GM18858 (cell line): ENCODE data around the gene MASP1.
"Not testable (repeated sequence)": the region's sequence is repeated elsewhere in the genome, so short reads cannot be mapped to it uniquely, and the experiment has no call there.

Source experiments
- ATAC-seq: cut with Tn5 transposase; IDR thresholded peaks from one replicate; pipeline ENCODE4 v1.9.1; 2021; ENCODE audit not compliant: unreplicated experiment

MASP1 gene

DNA sequence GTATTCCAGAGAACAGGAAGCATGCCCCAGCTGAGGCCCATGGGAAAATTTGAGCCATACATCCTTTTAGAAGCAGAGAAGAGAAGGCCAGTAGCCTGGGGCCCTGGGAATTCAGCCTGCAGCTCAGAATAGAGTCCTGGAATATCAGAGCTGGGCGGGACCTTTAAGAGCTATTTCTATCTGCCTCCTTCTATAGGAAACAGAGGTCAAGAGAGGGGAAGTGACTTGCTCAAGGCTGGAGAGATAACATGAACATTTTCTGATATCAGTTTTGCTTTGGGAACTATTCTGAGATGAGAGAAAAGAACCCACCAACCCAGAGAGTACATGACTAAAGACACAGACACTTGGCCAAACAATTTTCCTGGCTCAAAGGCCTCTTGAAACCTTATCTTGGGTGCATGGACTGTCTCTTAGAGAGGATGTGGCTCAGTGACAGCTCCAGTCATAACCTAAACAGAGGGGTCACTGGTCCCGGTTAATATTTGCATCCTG, 26.0 kb downstream of the MASP1 start:
- no peak for ATAC-seq

DNA sequence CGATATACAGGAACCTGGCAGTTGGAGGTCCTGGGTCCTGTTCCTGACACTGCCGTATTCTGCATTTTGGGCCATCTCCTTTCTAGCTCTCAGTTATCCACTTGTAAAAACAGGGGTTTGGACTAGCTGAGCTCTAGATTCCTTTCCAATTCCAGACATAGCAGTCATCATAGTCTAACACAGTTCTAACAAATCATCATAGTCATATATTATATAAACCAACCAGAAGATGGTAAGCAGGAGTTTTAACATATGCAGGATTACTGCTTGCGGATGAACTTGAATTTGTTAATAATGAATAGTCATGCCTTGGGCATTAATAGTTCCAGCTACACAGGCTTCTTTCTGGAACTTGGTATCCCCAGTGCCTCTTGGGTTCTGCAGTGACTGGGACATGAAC, 26.6 kb downstream of the MASP1 start:
- ATAC-seq: no peak

DNA sequence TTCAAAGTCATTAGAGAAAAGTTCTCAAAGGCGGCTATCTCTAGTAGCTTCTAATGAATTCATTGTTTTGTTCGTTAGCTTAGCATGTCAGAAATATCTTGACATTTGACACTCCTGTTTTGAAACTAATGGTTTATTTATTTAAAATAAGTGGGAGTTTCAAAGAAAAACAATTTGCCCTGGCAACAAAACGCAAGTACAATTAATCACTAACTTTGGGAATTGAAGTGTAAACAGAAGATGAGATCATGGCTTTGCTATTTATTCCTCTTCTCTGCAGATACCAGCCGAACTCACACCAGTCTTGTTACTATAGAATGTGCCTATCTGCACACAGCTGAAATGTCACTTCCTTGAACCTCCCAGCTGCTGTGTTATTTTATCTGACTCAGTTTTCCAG, 27.5 kb downstream of the MASP1 start:
- ATAC-seq: no peak

DNA sequence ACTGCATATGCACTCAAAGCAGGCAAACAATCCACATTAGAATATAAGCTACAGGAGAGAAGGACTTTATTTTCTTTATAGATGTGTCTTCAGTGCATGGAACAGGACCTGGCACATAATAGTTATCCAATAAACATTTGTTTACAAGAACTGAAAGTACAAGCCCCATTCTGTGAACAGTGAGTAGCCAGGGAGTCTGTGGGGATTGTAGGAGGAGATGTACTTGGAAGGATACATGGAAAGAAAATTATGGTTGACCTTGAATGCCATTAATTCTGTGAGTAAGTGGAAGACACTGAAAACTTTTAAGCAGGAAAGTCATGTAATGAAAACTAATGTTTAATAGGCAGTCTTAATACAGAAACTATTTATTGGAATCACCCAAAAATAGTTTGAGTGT, 28.3 kb downstream of the MASP1 start:
- no peak for ATAC-seq

DNA sequence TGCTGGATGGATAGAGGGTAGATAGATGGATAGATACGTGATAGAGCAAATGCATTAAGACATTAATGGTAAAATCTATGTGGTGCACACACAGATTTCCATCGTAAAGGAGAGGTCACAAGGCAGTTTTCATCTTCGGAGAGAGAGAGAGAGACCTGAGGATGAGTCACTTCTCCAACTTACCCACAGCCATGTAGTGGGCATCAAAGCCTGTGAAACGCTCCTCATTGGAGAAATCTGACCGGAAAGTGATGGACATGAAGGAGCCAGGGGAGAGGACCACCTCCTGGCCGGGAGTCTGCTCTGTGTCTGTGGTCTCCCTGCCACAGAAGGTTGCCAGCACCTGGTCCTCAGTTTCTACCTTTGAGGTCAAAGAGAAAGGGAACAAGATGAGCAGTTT, 29.2 kb downstream of the MASP1 start:
- ATAC-seq: no peak

DNA sequence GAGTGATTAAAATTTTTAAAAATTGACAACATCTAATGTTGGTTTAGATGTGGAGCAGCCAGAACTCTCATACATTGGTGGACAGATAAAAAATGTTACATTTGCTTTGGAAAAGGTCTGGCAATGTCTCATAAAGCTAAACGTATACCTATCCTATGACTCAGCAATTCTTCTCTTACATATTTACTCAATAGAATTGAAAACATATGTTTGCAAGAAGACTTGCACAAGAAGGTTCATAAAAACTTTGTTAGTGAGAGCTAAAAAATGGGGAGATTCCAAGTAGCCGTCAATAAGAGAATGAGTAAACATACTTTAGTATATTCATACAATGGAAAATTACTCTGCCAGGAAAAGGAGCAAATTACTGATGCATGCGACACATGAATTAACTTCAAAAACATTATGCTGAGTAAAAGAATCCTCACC, 30.0 kb downstream of the MASP1 start:
- ATAC-seq: no peak

DNA sequence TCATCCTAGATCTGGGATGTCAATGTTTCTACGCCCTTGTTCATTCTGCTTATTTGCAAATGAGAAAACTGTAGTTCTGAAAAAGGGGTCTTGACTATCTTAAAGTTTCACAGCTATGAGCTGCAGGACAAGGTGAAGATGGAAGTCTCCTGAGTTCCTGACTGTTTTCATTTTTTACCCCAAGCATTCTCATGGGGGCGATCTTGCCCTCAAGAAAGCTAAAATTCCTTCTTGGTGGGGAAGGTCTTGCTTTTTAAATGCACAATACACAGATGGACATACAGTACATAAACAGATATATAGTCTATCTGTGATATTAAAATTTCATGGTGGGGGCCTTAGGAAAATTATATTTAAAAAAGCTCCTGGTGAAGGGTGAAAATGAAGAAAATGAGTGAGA, 32.4 kb downstream of the MASP1 start:
- no peak for ATAC-seq

DNA sequence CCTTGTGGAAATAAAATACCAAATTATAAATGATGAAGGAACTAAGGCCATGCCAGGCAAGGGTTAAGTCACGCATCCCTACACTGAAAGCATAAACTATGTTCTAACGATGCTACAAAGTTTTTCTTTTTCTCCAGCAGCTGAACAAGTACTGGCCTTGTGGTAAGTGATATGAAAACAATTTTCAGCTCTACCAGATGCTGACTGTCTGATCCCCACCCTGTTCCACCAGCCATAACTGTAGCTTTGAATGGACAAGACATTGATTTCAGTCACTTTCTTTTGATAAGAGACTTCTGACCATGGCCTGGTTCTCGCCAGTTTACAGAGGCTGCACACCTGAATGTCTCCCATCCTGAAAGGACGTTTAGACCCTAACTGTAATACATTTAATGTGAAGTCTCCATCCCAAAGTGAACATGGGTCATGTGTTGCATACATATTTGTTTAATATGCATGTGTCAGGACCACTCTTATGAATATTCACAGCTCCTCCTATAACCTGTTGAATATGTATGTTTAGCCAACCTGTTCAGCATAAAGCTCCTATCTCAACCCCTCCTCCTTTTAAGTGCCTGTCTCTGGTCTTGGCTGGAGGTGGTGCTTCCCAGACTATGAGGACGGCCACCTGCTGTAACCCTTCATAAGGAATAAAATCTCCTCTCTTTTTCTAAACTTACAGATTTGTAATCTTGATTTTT, 33.4 kb downstream of the MASP1 start:
- ATAC-seq: no peak

DNA sequence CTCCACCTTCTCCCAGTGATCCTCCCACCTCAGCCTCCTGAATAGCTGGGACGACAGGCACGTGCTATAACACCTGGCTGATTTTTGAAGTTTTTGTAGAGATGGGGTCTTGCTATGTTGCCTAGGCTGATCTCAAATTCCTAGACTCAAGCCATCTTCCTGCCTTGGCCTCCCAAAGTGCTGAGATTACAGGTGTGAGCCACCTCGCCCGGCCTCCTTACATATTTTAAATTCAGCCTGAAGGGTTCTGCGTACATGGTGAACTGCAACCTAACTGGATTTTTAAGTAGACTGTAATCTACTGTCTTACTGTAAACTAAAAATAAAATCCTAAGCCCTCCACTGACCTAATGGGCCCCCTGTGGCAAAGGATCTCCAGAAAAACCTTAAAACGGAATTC, 34.1 kb downstream of the MASP1 start:
- no peak for ATAC-seq

DNA sequence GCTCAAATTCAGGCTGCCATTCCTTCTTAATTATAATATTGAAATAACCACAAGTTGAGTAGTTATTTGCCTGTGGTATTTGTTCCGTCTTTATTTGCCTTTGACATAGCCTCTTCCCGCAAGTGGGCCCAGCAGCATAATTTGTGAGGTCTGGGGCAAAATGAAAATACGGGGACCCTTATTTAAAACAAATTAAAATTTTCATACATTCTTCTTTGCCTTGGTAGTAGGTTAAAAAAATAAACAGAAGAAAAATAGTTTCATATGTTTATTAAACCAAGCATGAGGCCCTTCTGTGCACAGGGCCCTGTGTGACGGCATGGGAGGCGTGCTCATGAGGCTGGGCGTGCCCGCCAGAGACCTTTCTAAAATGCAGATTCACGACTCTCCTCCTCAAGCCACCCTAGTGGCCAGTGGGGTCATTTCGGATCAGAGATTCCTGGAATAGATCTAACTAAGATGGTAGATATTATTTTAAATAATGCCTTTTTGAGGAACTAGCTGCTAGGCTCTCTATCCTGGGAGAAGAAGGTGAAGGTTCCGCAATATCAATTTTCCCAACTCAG, 35.4 kb downstream of the MASP1 start:
- no peak for ATAC-seq

DNA sequence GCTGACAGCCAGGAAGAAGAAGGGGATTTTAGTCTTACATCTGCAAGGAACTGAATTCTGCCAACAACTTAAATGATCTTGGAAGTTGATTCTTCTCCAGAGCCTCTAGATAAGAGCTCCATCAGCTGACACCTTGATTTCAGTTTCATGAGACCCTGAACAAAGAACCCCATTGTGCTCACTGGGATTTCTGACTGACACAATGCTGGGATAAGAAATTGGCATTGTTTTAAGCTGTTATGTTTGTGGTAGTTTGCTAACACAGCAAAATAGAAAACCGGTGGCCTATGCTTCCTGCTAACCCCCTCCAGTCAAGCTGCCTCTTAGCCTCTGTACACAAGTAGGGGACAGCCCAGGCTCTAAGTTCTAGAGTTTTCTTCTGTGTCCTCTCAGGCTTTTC, 36.2 kb downstream of the MASP1 start:
- no peak for ATAC-seq

DNA sequence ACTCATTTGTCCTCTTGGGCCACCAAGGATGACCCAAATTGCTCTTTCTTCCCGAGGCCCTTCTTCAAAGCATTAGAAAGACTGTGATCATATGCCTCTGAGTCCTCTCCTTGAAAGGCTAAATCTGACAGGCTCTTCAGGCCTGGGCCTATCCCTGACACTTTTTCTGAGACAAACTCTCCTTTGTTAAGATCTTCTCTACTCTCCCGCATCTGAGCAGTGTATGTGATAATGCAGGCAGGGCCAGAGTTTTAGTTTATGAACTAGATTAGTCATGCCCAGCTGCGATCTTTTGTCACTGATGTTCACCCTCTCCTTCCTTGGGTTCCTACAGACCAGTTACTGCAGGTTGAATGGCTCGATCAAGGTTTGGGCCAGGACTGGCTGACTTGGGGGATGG, 39.2 kb downstream of the MASP1 start:
- ATAC-seq: no peak

DNA sequence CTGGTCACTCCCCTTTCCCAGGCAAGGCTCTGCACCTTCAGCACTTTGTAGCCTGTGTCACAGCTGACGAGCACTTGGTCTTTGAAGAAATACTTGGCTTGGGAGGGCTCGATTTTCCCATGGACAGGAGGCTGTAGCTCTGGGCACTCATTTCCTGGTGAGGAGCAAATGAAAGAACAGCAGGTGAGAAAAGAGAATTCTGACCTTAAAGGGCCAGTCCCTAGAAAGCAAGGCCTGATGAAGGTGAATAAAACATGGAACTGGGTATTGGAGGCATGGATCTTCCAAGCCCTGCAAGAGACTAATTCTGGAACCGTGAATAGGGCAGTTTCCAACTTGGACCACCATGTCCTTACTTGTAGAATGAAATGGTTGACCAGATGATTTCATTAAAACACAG, 39.9 kb downstream of the MASP1 start:
- ATAC-seq: no peak

DNA sequence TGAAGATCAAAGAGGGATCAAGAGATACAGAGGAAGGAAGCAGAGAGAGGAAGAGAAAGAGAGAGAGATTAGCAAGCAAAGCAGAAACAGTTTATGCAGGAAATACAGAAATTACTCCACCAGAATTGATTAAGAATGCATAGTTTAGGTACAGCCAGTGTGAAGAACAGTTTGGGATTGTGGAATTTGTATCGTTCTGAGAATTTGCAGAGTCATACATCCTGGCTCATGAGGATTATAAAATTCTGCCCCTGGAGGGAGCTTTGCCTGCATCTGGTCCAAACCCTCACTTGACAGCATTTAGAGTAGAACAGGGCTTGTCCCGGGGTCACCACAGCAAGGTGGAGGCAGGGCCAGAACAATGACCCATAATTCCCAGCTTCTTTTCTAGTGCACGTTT, 44.1 kb downstream of the MASP1 start:
- ATAC-seq: no peak

DNA sequence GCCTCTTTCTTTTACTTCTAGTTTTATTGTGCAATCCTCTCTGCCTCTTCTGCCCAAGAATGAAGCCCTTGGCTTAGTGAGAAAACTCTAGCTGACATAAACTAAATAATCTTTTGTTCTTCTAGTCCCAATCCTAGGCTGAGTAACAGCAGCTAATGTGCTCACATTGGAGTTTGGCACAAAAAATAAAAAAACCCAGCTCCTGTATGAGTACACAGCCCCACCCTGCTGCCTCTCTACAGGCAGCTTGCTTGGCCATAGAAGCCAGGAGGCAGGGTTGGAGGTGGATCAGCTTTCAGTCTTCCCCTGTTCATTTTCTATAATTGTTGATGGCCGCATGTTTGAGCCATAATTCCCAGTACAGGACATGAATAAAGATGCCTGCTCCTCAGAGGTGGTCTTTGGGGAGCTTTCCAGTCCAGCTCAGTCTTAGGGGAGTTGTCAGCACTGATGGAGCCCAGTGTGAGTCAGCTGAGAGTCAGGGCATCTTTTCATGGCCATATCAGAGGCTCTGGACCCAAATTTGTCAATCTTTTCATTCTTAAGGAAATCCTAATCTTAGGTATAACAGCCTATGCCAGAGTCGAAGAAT, 47.5 kb downstream of the MASP1 start:
- no peak for ATAC-seq

DNA sequence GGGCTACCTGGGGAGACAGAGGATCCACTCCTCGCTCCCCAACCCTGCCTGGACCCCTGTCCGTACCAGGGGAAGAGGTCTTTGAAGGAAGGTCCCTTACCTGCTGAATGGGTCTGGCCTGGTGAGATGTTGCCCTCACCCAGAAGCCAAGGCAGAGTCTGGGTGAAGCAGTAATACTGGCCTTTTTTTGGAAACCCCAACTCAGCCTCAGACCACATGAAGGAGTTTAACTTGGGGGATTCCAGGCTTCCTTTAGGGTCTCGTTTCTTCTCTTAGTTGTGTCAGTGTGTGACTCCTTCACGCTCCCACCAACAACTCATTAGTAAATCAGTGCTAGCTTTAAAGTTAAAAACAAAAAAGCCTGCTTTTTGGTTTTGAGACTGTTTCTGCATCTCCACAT, 48.6 kb downstream of the MASP1 start:
- no peak for ATAC-seq

DNA sequence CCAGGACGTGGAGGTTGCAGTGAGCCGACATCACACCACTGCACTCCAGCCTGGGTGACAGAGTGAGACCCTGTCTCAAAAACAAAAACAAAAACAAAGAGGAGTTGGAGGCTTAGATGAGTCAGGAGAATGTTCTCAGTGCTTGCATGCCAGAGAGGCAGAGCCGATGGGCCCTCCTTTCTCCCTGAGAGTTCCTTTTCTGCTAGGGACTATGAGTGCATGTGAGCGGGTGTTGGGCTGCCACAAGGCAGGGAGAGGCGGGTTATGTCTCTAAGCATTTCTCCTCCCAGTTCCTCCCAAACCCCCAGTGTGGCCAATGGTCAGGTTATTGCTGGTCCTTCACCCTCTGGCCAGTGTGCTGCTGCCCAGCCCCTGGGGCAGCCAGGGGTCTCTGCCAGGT, 49.1 kb downstream of the MASP1 start:
- ATAC-seq: no peak

DNA sequence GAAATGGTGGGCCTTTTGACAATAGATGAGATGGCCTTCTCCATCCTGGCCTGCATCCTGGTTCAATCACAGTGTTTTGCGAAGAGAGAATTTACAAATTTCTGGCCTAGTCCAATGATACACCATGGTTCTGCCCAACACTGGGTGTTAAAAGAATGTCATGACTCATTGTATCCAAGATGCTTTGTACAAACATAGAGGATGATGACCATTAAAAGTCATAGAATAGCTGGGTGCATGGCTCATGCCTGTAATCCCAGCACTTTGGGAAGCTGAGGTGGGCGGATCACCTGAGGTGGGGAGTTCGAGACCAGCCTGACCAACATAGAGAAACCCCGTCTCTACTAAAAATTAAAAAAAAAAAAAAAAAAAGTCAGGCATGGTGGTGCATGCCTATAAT, 52.7 kb downstream of the MASP1 start:
- not testable (repeated sequence) for ATAC-seq

DNA sequence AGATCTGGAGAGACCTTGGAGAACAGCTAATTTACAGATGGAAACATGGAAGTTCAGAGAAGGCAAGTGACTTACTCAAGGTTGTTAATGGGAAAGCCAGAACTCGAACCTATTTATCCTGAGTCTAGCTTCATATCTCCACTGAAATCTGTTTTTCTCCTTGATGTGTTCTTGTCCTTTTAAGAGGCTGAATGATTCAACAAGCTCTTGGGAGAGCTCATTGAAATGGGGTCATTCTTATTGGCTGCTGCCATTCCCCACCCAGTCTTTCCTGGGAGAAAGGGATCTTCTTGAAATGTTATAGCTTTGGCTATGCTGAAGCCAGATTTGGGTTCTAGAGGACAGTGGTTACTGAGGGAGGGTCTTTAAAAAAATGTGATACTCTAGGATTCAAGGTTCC, 53.3 kb downstream of the MASP1 start:
- ATAC-seq: no peak

DNA sequence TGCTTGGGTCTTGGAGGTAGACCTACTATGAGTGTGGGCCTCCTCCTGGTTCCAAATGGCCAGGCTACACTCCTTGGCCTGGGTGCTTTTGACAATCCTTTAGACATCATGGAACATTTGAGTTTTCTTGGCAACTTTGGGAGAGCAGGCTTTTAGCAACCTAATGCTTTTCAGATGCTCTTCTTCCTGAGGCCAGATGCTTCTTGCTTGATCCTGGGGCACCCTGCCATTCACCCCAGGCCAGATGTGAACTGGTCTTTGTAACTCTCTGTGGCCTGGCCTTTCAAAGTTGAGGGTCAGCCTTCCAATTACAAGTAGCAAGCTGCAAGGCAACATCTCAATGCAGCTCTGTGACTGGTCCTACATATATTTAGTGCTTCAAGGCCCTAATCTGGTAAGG, 53.8 kb downstream of the MASP1 start:
- ATAC-seq: no peak

DNA sequence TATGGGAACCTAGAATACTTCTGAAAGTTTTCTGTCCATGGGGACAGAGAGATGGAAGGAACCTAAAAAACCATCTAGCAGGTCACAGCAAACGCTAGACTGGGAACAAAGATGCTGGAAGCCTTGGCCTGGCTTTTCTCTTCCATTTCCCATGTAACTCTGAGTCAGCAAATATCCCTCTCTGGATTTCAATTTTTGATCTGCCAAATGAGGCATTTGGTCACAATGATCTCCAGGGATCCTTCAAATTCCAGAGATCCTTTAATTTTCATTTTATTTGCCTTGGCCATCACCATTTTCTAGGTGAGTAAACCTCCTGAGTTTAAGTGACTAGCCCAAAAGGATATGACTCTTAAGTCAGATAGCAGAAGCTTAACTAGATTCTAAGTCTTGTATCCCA, 54.6 kb downstream of the MASP1 start:
- ATAC-seq: no peak

DNA sequence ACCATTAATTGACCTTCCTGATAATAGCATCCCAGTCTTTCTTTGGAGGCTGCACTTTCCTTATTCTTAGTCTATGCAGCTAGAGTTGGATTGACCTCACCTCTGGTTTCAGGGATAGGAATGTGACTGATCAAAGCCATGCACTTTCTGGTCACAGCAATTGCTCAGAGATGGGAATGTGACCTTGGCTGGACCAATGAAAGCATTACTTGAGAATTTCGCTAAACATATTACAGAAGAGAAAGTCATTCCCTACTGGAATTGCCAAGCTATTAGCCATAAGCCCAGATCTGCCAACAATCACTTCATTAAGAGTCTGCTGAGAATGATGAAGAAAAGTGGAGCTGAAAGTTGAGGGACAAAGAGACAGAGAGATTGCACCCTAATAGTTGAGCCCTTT, 61.5 kb downstream of the MASP1 start:
- ATAC-seq: no peak

DNA sequence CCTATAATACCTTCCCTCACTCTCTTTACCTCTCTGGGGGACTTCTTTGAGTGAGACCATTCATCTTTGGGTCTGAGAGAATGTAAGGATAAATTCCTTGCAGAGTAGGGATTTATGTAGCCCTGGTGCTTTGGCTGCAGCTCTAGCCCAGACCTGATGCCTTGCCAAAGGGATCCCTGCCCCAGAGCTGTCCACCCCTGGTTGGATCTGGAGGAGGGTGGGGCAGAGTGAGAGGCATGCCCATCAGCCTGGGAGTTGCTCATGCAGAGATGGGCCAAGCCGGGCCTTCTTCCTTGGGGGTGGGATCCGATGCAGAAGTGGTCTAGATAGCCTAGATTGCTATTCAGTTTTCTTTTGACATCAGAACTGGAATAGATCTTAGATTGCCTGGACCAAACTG, 62.8 kb downstream of the MASP1 start:
- ATAC-seq: no peak
